Stimulated activated CD4-positive, alpha-beta T cell treated with anti-CD3 and anti-CD28 coated beads, TNF-alpha, amount 100 ng/mL, for 4 hours (primary cell): ENCODE measurements around the gene FAM174C.
"Not testable (repeated sequence)": the region's sequence is repeated elsewhere in the genome, so short reads cannot be mapped to it uniquely, and the experiment has no call there.

ENCODE experiments used
- DNase-seq, 3 experiments: peaks; one replicate each; pipeline ENCODE4 v3.0.0-alpha.2; 2020; ENCODE audit warnings: low read depth in 3 of 3

Gene FAM174C

GRCh38 chr19:1320282-1320650, 44.9 kb downstream of the FAM174C start:
- DNase-seq = not testable (repeated sequence)

- DNase-seq = no peak
Measured at GRCh38 chr19:1321539-1321938, 46.2 kb downstream of the FAM174C start.

GRCh38 chr19:1322198-1322981, 47.1 kb downstream of the FAM174C start:
- no peak for DNase-seq

- no peak for DNase-seq
Measured at GRCh38 chr19:1324249-1324805, 49.0 kb downstream of the FAM174C start.

GRCh38 chr19:1324806-1325567, 49.7 kb downstream of the FAM174C start:
- peak in 1 of 3 experiments; percentile 3 for DNase-seq

GRCh38 chr19:1325568-1326294, 50.4 kb downstream of the FAM174C start:
- DNase-seq = no peak

- DNase-seq = no peak
Measured at GRCh38 chr19:1327125-1327524, 51.8 kb downstream of the FAM174C start.
